ENCODE results near the gene SFXN4.
"Not testable (repeated sequence)": the region's sequence is repeated elsewhere in the genome, so short reads cannot be mapped to it uniquely, and the experiment has no call there.

Gene SFXN4

DNA sequence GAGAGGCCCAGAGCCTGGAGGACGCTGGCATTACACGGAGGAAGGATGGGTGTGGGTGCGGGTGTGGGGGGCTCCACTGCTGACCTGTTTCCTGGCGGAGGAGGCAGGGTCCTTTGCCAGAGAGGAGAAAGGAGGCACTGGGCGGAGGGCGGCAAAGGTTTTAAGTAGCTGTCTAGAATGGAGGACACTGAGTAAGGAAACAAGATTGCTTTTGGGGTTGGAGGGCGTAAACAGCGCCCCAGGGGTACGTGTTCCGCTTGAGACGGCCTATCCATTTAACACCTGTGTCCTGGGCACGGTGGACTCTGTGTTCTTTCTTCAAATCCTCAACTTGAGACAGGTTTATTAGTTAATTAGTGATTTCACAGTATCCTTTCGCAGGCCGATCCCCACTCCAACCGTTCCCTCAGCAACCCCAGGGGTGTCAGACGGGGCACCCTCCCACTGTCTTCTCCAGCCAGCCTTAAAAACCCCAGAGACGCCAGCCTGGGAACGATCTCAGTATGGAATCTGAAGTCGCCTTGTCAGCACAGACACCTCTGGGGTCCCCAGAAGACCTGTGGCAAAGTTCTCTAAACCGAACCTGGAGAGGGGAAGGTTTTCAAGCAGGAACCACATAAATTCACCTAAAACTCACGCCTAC is 24.8 kb downstream of the SFXN4 start:
- no peak for DNase-seq (ENCODE audit: low spot score)

DNA sequence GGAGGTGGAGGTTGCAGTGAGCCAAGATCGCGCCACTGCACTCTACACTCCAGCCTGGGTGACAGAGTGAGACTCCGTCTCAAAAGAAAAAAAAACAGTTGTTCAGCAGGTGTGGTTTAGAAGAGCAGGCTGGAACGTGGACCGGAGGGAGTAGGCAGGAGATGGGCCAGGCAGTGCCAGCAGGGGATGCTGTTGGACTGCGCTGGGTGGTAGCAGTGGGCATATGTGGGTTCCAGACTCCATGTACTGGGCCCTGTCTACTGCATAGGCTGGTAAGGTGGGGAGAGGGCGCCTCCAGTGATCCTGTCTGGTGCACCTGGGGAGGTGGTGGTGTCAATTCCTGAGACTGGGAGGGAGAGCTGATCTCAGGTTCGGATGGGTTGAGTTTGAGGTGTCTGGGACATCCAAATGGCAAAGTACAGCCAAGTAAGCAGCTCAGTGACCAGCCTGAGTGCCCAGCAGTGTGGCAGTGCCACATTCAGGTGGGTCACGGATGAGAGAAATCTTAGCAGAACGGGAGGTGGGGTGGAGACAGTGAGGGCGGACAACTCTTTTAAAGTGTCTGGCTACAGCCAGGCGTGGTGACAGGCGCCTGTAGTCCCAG is 25.9 kb downstream of the SFXN4 start:
- DNase-seq (ENCODE audit: low spot score) = peak; percentile 63

DNA sequence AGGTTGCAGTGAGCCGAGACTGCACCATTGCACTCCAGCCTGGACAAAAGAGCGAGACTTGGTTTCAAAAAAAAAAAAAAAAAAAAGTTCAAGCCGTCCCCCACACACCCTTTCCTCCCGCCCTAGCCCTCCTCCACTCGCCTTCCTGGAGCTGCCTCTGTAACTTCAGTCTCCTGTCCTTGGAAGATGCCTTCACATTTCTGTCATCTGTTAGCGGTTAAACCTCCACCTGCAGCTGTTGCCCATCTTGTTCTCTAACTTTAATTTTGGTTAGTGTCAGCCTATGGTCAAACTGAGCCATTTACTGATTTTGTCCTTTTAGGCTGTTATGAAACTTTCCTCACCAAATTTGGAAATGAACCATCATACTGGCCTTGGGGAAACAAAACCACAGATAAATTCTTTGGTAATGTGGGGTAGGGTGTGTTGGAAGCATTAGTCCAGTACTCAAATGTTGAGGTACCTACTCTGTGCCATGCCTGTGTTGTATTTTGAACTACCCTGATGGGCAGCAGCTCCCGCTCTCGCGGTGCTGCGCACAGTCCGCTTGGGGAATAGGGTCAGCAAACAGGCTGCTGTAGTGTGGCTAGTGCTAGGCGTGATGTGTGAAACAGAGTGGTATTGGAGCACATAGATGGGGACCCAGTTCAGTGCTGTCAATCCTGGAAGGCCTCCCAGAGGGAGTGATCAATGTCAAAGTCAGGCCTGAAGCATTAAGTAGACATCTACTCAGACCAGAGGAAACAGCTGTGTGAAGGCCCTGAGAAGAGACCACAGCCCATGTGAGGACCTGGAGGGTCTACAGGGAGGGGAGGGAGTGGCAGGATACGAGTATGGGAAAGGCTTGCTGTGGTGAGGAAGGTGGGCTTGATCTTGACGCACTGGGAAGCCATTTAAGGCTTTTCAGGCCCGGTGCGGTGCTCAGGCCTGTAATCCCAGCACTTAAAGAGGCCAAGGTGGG is 26.9 kb downstream of the SFXN4 start:
- no peak for DNase-seq (ENCODE audit: low spot score)

DNA sequence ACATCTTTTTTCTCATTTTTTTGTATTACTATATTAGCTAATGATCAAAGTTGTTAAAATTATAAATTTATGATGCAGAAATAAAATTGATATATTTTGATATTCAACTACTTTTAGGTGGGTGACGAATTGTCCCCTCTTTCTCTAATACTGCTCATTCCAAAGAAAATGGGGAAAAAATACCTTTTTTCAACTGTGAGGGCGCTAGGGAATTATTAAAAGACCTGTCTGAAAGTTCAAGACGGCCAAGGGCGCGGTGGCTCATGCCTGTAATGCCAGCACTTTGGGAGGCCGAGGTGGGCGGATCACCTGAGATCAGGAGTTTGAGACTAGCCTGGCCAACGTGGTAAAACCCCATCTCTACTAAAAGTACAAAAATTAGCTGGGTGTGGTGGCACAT is 27.6 kb downstream of the SFXN4 start:
- DNase-seq (ENCODE audit: low spot score) = not testable (repeated sequence)

DNA sequence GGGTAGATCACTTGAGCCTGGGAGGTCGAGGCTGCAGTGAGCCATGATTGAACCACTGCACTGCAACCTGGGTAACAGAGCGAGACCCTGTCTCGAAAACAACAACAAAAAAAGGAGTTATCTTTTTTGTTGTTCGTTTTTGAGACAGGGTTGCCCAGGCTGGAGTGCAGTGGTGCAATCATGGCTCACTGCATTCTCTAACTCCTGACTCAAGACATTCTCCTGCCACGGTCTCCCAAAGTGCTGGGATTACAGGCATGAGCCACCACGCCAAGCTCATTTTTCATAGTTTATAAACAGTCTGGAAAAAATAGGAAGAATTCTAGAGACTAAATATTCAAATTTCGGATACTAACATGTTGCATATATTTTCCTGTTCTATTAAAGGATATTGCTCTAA is 29.4 kb downstream of the SFXN4 start:
- no peak for DNase-seq (ENCODE audit: low spot score)

DNA sequence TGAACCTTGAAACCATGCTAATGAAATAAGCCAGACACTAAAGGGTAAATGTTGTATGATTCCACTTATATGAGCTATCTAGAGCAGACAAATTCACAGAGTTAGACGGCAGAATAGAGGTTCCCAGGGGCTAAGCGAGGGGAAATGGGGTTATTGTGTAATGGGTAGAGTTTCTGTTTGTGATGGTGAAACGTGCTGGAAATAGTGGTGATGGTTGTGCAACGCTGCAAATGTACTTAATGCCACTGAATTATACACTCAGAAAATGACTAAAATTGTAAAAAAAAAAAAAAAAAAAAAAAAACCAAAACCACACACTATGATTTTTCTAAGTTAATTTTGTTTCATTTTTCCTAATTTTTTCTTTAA is 30.0 kb downstream of the SFXN4 start:
- no peak for DNase-seq (ENCODE audit: low spot score)

DNA sequence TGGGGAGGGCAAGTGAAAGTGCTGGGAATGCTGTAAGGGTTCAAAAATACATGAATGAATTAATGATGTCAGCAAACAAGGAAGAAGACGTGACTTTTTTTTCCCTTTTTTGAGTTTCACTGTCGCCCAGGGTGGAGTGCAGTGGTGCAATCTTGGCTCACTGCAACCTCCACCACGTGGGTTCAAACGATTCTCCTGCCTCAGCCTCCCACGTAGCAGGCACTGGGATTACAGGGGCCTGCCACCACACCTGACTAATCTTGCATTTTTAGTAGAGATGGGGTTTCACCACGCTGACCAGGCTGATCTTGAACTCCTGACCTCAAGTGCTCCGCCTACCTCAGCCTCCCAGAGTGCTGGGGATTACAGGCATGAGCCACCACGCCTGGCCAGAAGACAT is 31.6 kb downstream of the SFXN4 start:
- no peak for DNase-seq (ENCODE audit: low spot score)

DNA sequence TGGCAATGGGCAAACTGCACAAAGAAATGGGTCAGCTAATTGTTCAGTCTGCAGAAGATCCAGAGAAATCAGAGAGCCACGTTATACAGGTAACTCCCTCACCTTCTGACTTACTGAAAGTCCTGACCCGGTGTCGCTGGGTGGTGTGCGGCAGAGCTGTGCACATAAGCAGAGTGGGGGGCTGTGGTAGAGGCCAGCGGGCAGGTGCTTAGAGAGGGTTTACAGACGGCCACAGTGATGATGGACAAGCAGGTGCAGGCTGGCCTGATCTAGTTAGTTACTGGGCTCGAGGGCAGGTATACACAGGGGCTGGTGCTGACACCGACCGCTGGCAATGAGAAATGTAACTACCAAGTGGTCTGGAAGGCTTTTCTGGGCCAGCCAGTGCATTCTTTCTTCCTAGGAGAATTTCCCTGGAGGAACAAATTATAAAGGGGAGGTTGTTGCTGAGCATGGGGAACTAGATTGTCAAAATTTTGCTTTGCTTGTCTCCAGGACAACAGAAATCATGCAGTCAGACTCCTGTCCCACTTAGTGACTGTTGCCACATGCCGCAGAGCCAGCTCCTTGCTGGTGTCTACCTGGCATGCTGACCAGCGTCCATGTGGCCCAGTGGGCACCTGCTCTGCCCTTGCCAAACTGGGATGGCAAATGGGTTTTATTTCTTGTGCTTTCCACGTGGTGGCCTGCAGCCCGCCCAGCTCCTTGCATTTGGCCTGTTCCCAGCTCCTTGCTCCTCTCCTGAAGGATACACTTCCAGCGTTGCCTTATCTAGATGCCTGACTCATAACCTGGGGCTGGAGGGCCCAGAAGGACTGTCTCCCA is 32.8 kb downstream of the SFXN4 start:
- no peak for DNase-seq (ENCODE audit: low spot score)

DNA sequence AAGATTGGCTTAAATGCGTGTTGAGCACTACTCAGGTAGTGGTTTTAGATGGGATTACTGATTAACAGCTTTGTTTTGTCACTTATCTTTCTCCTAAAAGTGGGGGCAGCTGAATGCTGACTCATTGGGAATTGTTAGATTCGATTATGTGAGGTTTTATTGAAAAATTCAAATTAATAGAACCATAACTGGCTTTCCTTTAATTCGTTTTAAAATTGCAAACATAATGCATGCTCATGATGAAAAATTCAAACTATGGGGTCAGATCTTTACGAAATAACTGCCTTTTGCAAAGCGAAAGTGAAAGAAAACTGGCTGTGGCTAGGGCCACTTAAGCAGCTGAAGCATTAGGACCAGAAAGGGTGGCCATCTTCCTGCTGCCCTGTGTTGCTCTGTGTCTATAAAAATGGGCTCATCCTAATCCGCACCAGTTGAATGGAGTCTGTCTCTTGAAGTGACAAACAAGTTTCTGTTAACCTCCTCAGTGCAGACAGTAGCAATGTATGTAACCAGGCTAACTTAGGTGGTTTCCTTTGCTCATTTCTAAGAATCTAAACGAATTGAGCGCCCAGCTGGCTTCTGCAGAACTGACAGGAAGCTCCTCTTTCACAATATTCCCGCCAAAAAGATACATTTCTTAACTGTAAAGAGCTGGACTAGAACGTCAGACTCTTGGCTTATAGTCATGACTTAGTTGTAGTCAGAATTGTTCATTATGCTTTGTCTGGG is 33.8 kb downstream of the SFXN4 start:
- DNase-seq (ENCODE audit: low spot score) = no peak

DNA sequence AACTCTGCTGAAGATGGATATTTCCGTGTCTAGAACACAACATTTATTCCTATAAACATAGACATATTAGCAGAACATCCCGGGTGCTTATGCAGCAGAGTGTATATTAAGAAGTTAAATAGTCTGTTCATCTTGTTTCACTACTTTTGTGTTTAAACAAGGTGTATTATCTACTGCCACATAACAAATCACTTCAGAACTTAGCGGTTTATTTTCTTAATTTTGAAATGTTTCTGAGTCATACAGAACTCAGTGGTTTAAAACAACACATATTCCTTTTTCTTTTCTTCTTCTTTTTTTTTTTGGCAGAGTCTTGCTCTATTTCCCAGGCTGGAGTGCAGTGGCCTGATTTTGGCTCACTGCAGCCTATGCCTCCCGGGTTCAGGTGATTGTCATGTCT is 35.8 kb downstream of the SFXN4 start:
- no peak for DNase-seq (ENCODE audit: low spot score)

DNA sequence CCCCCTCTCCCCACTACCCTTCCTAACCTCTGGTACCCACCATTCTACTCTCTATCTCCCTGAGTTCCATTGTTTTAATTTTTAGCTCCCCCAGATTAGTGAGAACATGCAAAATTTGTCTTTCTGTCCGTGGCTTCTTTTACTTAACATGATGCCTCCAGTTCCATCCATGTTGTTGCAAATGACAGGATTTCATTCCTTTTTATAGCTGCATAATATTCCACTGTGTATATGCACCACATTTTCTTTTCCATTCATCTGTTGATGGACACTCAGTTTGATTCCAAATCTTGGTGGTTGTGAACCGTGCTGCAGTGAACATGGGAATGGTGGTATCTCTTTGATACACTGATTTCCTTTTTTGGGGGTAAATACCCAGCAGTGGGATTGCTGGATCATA is 39.6 kb downstream of the SFXN4 start:
- no peak for DNase-seq (ENCODE audit: low spot score)

DNA sequence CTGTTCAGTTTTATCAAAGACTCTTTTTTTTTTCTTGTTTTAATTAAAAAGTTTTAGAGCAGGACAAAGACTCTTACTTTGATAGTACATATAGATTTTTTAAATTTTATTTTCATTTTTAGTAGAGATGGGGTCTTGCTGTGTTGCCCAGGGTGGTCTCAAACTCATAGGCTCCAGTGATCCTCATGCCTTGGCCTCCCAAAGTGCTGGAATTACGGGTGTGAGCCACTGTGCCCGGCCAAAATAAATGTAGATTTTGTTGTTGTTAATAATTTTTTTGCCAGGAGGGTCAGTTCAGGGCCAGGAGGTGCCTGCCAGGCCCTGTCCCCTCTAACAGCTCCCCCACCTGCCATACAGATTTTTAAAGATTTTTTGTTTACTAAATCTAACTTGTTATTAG is 44.6 kb downstream of the SFXN4 start:
- no peak for DNase-seq (ENCODE audit: low spot score)

DNA sequence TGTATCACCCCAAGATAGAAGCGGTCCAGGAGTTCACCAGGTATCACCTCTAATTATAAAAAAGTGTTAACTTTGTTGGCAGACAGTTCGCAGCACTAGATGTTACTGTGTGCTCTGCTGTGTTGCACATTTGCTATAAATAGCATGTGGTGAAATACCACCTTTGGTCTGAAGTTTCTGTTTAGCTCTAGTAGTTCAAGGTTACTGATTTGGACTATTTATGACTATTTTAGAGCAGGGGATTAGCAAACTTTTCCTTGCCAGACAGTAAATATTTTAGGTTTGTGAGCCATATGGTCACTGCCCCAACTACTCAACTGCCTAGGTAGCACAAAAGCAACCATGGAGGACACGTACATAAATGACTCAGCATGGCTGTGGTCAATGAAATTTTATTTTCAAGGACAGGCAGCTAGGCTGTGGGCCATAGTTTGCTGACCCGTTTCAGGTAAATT is 45.1 kb downstream of the SFXN4 start:
- DNase-seq (ENCODE audit: low spot score) = no peak

DNA sequence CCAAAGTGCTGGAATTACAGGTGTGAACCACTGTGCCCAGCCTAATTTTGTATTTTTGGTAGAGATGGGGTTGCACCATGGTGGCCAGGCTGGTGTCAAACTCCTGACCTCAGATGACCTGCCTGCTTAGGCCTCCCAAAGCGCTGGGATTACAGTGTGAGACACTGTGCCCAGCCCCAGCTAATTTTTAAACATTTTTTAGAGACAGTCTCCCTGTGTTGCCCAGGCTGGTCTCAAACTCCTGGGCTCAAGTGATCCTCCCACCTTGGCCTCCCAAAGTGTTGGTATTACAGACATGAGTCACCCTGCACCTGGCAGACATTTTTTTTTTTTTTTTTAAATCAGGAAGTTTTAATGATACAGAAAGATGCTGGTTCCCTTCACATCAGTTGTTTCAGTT is 46.1 kb downstream of the SFXN4 start:
- no peak for DNase-seq (ENCODE audit: low spot score)

DNA sequence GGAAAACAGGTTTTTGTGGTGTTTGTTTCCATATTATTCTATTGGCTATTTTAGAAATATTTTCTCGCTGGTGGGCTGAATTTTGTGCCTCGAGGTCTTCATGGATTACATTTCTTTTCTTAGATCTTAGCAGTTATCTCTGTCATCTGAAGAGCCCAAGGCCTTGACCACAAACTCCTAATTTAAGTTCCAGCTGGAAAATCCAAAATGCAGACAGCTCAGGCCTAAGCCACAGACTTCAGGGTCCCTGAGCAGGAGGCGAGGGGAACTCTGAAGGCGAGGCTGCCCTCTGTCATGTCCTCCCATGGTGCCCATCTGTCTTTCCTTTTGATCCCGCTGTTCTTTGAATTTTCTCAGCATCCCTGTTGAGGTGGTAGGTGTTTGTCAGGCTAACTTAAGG is 47.3 kb downstream of the SFXN4 start:
- DNase-seq (ENCODE audit: low spot score) = no peak

DNA sequence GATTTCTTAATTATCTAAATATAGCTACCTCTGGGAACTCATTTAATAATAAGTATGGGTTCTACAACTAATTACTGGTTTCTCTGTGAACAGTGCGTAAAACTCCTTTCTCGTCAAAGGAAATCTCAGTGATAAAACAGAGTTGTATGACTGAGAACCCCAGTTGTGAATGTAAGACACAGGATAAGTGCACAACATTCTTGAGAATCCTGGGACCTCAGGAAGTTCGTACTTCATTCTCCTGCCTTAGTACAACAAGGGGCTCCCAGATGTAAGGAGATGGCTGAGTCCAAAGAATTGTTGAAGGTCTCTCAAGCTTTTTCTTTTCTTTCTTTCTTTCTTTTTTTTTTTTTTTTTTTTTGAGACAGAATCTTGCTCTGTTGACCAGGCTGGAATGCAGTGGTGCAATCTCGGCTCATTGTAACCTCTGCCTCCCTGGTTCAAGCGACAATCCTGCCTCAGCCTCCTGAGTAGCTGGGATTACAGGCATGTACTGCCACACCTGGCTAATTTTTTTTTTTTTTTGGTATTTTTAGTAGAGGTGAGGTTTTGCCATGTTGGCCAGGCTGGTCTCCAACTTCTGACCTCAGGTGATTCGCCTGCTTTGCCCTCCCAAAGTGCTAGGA is 49.1 kb downstream of the SFXN4 start:
- no peak for DNase-seq (ENCODE audit: low spot score)

DNA sequence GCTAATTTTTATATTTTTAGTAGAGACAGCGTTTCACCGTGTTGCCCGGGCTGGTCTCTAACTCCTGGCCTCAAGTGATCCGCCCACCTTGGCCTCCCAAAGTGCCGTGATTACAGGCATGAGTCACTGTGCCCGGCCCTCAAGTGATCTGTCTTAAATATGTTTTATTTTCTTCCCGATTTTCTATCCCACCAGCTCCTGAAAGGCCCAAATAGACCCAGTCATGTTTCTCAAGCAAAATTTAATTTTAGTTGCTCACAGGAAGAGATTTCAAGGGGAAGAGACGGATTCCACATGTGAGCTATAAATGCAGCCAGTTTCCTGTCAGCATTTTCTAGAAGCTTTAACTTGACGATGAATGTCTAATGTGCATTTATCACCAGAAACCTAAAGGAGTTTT is 49.6 kb downstream of the SFXN4 start:
- DNase-seq (ENCODE audit: low spot score) = no peak

DNA sequence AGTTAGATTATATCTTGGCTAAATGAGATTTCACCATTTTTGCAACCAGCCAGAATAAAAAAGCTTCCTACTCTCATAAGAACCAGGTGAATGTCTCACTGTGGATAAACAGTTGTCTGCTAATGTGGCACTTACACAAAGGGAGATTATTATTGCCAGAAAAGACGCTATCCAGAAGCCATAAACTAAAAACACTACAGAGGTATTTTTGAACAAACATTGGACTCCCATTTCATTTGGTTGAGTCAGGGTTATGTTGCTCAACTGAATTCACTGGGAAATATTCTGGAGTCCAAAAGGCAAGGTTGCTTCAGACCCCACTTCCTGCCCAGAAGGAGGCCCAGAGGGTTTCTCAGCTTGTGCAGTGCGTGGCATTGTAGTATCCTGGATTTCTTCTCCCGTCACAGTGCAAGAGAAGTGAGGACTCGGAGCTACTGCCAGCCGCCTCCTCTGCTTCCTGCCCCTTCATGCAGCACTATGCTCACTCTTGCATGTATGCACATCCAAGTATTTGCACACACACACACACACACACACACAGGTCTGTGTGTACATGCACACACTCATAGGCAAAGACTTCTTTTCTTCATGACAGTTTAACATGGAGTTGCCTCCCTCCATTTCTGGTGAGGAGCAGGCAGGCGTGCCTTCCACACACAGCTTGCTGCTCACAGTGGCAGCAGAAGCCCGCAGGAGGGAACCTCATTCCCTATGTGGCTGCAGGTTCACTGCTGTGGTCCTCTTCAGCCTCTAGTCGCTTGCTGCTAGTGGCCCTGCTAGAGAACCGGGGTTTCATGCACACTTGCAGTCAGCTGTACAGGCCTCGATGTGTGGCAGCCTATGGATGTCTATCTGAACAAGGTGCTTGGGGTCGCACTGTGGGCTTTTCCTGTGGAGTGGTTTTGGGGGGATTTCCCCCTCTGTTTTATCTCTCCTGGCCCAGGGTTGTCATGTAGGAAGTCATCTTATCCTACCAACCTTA is 51.5 kb downstream of the SFXN4 start:
- DNase-seq (ENCODE audit: low spot score) = peak; percentile 87

DNA sequence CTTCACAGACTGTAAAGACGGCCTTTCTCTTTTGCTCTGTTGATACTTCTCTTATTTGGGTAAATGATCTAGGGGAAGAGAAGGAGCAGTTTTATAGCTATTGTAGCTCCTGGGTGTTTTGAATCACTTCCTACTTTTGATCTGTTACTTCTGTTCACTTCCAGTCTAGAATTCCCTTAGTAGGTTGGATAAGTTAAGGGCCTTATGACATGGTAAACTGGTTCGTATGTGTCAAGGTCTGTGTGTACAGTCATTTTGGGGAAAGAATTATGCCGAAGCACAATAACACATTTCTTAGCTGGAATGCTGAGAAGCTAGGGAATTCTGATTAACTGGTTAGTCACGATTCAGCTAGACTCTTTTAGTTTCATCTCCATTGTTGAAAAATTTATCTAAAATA is 53.5 kb downstream of the SFXN4 start:
- peak; percentile 44 for DNase-seq (ENCODE audit: low spot score)

DNA sequence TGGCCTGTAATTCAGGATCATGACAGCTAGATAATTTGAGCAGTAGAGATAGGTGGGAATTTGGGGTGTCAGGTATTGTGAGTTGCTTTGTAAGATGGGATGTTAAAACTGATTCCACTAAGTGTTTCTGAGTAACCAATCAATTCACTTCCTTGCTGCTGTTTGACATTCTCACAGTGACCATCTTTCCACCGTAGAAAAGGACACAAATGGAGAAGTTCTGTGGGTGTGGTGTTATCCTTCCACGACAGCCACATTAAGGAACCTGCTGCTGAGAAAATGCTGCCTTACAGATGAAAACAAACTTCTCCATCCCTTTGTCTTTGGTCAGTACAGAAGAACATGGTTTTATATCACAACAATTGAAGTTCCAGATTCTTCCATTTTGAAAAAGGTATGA is 57.7 kb downstream of the SFXN4 start:
- DNase-seq (ENCODE audit: low spot score) = not testable (repeated sequence)
